ENCODE data around the gene HPCAL4. TPM values are rescaled to one million over a fixed set of nuclear protein-coding genes. Genes with fewer than 3 reads are reported as not detected.

HPCAL4 gene
- polyA plus RNA-seq, 1 donor from 2014 or later = 0.29 TPM

DNA sequence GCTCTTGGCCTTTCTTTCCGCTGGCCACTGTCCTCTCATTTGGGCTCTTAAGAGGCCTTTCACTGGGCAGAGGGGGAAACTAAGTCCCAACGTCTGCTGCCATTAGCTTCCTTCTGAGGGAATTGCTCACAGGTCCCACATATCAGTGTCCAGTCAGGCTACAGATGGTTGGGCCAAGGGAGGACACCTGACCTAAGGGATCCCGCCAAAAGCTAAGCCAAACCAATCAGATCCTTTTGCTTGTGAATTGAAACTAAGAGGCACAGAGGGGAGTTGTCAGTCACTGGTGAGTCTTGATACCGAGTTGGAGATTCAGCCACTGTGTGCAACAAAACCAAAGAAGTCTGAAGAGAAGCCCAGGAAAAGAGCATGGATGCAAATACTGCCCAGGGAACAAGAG, 13.6 kb downstream of the HPCAL4 start:
- H3K9me3 Mint-ChIP-seq = peaks cover 0 to 2% (median 0%) of the 10 kb centered on the region in 3 donors
- H3K27ac Mint-ChIP-seq = no peak overlapping the region
- H3K4me3 Mint-ChIP-seq = no peak overlapping the region
- no peaks in the 10 kb centered on the region for H3K36me3 Mint-ChIP-seq
- H3K27me3 Mint-ChIP-seq = peaks cover 18% of the 10 kb centered on the region
- H3K4me1 Mint-ChIP-seq = peaks cover 0 to 2% (median 0%) of the 10 kb centered on the region in 3 donors

DNA sequence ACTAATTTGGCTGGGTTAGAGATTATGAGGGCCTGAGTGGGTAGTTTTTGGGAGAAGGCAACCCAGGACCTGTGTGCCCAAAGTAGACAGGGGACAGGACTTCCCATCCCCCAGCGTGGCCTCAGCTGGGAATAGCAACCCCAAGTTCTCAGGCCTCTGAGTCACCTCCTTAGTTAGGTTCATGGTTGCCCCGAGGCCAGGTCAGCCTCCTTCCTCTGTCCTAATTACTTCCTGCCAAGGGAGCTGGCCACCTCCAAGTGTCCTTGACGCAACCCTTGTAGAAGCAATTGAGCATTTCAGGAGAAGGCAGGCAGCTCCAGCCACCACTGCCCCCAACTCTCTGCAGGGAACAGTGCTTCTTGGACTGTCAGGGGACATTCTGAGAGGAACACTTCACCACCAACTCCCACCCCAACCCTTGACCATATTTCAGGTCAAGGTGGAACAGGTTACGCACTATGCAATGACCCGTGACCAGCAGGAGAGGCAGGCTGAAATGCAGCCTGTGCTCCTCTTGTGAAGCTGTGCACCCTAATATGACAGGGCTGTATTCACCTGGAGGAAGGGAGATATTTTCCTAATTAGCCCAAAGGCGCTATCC, 14.2 kb downstream of the HPCAL4 start:
- peaks cover 0 to 2% (median 0%) of the 10 kb centered on the region in 3 donors for H3K4me1 Mint-ChIP-seq
- no peak overlapping the region for H3K27ac Mint-ChIP-seq
- peaks cover 0 to 2% (median 0%) of the 10 kb centered on the region in 3 donors for H3K9me3 Mint-ChIP-seq
- H3K27me3 Mint-ChIP-seq = peaks cover 13% of the 10 kb centered on the region
- no peaks in the 10 kb centered on the region for H3K36me3 Mint-ChIP-seq
- no peak overlapping the region for H3K4me3 Mint-ChIP-seq

DNA sequence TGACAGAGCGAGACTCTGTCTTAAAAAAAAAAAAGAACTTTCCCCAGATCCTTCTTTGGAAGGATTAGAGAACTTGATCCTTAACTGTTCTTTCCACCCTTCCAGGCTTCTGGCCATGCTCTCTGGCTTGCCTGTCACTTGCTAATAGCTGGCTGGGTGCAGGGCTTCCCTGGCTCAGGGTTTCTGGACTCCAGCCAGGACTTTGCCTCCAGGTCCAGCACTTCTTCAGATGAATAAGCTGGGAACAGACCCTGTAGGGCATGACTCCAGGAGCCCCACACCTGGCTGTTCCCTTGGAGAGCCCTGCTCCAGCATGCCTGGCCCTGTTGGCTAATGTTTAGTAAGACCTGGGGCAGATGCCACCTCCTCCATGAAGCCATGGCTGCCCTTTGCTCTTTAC, 16.0 kb downstream of the HPCAL4 start:
- H3K27me3 Mint-ChIP-seq = peaks cover 18% of the 10 kb centered on the region
- H3K36me3 Mint-ChIP-seq = no peaks in the 10 kb centered on the region
- H3K27ac Mint-ChIP-seq = no peak overlapping the region
- H3K4me3 Mint-ChIP-seq = no peak overlapping the region
- H3K9me3 Mint-ChIP-seq = no peaks in the 10 kb centered on the region
- H3K4me1 Mint-ChIP-seq = peaks cover 0 to 2% (median 0%) of the 10 kb centered on the region in 3 donors

DNA sequence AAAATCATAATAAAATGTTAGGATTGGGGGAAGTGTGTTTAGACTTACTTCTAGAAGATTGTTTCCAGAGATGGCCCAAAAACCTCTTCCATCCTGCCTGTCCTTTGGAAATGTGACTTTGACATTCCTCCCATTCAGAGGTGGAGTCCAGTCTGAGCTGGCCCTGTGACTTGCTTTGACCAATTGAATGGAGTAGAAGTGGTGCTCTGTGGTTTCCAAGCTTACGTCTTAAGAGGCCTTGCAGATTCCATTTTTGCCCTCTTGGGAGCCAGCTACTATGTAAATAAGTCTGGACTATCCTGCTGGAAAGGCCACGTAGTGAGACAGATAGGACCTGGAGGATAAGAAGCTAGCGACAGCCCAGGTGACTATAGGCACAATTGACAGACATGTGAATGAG, 18.0 kb downstream of the HPCAL4 start:
- H3K4me3 Mint-ChIP-seq = peak overlapping the region in 1 of 4 donors; percentile 56
- no peaks in the 10 kb centered on the region for H3K36me3 Mint-ChIP-seq
- H3K27me3 Mint-ChIP-seq = peaks cover 18% of the 10 kb centered on the region
- no peaks in the 10 kb centered on the region for H3K9me3 Mint-ChIP-seq
- no peak overlapping the region for H3K27ac Mint-ChIP-seq
- peaks cover 0 to 4% (median 0%) of the 10 kb centered on the region in 3 donors for H3K4me1 Mint-ChIP-seq

DNA sequence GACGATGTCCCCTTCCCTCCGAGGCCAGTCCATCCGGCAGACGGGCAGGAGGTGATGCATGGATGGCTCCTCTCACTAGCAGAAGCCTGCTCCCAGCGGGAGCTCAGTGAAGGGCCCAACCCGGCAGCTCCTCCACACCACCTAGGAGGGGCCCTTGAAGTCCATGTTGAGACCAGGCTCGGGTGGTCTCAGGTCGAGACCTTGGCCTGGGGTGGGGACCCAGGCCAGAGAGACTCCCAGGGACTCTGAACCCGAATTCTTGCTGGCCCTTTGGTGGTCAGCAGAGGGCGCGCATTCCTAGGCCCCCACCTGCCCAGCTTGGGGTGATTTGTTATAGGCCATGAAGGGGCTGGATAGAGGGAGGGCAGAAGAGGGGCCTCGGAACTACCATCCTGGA, 18.7 kb downstream of the HPCAL4 start:
- H3K36me3 Mint-ChIP-seq = no peaks in the 10 kb centered on the region
- peak overlapping the region in 2 of 4 donors; percentile 65 to 76 for H3K4me3 Mint-ChIP-seq
- H3K4me1 Mint-ChIP-seq = peaks cover 0 to 4% (median 0%) of the 10 kb centered on the region in 3 donors
- H3K27me3 Mint-ChIP-seq = peaks cover 18% of the 10 kb centered on the region
- H3K27ac Mint-ChIP-seq = no peak overlapping the region
- no peaks in the 10 kb centered on the region for H3K9me3 Mint-ChIP-seq

DNA sequence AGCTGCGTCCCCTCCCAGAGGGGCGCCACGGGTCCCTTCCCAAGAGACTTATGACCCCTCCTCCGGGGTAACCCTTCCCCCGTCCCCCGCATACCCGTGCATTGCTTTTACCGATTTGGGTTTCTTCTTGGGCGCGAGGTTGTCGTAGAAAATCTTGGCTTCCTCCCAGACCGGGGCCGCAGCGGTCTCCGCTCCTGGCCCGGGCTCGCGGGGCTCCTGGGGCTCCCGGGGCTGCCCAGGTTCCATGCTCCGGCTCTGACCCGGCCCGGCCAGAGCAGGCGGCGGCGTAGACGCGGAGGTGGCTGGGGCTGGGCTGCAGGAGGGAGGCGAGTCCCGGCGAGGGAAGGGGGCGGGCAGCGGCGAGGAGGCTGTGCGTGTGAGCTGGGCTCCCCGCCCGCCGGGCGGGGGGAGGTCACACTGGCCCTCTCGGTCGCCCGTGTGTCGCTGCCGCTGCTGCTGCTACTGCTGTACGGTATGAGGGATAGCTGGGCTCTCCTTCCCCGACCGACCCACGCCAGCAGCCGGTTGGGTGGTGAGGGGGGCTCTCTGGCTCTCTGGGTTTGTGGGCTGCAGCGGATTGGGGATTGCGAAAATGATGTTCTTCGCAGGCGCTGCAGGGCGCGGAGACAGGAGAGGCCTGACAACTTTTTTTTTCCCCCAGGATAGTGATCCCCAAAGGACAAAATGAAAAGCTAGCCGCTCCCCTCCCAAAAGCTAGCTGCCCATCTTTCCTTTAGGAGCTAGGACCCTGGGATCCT, 19.3 kb downstream of the HPCAL4 start, which contains the start of gene NT5C1A:
TSS of gene NT5C1A (minus strand) at position 315 of the 758 bp plus-strand sequence. CDS start at position 246, 69 bp downstream.
- Mint-ChIP-seq H3K27me3 (peaks cover 18% of the 10 kb centered on the region), H3K9me3 (no peaks in the 10 kb centered on the region), H3K36me3 (no peaks in the 10 kb centered on the region), H3K4me3 (peak within 1 kb of the TSS in 3 of 4 donors; percentile 63 to 76 (median 65)), H3K4me1 (peaks cover 0 to 4% (median 0%) of the 10 kb centered on the region in 3 donors), H3K27ac (no peak within 1 kb of the TSS)

DNA sequence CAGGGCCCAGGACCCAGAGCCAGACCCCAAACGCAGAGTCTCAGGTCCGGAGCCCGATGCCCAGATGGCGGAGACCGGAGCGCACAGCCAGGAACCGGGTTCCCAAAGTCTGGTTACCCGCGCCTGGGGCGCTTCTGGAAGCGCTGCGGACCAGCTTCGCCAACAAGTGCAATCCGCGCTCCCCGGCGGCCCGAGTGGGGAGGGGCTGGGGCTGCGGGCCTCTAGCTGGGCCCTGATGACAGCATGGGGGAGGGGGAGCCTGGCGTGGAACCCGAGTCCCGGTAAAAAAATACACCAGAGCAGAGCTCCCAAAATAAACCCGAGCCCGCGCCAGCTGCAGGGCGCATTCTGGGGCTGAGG, 19.8 kb downstream of the HPCAL4 start:
- Mint-ChIP-seq H3K36me3 (no peaks in the 10 kb centered on the region), H3K9me3 (no peaks in the 10 kb centered on the region), H3K27me3 (peaks cover 18% of the 10 kb centered on the region), H3K4me3 (peak overlapping the region in 1 of 4 donors; percentile 63), H3K27ac (no peak overlapping the region), H3K4me1 (peaks cover 0 to 4% (median 0%) of the 10 kb centered on the region in 3 donors)

DNA sequence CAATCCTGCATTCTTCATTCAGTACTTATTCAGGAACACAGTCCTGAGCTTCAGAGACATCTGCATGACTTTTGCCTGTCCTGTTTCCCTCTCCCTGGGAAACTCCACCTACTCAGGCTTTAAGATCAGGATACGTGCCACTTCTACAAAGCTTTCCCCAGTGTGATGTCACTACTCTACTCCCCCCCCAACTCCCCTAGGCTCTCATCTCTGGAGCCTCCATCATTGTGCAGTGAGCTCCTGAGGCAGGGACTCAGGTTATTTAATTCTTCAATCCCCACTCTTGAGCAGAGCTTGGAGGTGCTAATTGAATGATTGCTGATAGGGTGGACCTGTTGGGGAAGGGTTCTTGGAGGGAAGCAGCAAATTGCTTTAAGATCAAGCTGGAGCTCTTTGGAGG, 20.5 kb downstream of the HPCAL4 start:
- H3K27me3 Mint-ChIP-seq = peaks cover 18% of the 10 kb centered on the region
- H3K4me1 Mint-ChIP-seq = peaks cover 0 to 4% (median 0%) of the 10 kb centered on the region in 3 donors
- H3K4me3 Mint-ChIP-seq = peak overlapping the region in 2 of 4 donors; percentile 27 to 63
- H3K9me3 Mint-ChIP-seq = no peaks in the 10 kb centered on the region
- no peaks in the 10 kb centered on the region for H3K36me3 Mint-ChIP-seq
- no peak overlapping the region for H3K27ac Mint-ChIP-seq

DNA sequence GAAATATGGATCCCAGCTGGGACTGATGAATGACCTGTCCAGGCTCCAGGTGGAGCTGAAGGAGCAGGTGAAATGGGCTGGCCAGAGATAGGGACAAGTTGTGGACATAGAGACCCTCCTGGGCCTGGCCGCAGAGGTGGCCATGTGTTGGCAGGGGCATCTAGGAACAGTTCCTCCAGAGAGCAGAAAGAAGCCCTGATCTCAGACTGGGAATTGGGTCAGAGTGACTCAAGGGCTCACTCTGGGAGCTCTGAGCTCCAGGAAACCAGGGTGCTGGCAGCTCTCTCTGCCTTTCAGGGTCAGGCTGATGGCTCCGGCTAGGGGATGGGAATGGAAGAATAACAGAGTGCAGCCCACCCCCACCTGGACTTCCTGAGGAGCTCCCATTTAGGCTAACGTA, 22.3 kb downstream of the HPCAL4 start:
- Mint-ChIP-seq H3K36me3 (no peaks in the 10 kb centered on the region), H3K9me3 (no peaks in the 10 kb centered on the region), H3K4me3 (no peak overlapping the region), H3K27me3 (peaks cover 16% of the 10 kb centered on the region), H3K27ac (no peak overlapping the region), H3K4me1 (peaks cover 0 to 2% (median 0%) of the 10 kb centered on the region in 3 donors)

DNA sequence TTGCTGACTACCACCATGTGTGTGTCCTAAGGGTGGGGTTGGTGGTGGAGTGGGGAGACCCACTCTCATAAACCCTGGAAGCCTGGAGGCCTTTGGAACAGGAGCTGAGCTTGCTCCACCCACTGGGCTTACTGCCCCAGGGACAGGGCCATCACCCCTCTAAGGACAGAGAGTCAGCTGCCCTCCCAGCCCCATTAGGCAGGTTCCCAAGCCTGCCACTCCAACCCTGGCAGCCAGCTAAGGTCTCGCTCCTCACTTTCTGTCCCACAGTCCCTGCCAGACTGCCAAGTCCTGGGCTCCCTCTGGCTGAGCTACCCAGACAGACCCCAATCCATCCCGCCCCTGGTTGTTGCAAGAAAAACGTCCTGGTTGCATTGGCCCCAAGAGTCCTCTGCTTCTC, 23.1 kb downstream of the HPCAL4 start:
- H3K36me3 Mint-ChIP-seq = no peaks in the 10 kb centered on the region
- no peaks in the 10 kb centered on the region for H3K9me3 Mint-ChIP-seq
- no peak overlapping the region for H3K4me3 Mint-ChIP-seq
- peaks cover 12% of the 10 kb centered on the region for H3K27me3 Mint-ChIP-seq
- H3K27ac Mint-ChIP-seq = no peak overlapping the region
- peaks cover 0 to 2% (median 0%) of the 10 kb centered on the region in 3 donors for H3K4me1 Mint-ChIP-seq

DNA sequence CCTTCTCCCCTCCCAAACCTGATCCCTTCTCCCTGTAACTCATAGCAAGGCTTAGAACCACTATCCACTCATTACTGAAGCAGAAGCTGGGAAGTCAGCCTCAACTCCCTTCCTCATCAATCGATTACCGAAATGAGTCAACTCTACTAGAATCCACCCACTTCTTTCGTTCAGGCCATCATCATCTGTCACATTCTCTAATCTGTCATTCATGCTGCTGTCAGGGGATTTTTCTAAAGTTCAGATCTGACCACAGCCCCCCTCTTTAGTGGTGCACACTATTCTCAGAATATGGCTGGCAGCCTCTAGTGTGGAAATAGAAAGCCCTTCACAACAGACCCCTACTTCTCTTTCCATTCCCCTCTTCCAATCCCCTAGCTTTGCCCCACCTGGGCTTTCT, 24.5 kb downstream of the HPCAL4 start:
- peaks cover 8% of the 10 kb centered on the region for H3K27me3 Mint-ChIP-seq
- H3K36me3 Mint-ChIP-seq = no peaks in the 10 kb centered on the region
- H3K9me3 Mint-ChIP-seq = no peaks in the 10 kb centered on the region
- peaks cover 0 to 2% (median 0%) of the 10 kb centered on the region in 3 donors for H3K4me1 Mint-ChIP-seq
- H3K4me3 Mint-ChIP-seq = no peak overlapping the region
- no peak overlapping the region for H3K27ac Mint-ChIP-seq

DNA sequence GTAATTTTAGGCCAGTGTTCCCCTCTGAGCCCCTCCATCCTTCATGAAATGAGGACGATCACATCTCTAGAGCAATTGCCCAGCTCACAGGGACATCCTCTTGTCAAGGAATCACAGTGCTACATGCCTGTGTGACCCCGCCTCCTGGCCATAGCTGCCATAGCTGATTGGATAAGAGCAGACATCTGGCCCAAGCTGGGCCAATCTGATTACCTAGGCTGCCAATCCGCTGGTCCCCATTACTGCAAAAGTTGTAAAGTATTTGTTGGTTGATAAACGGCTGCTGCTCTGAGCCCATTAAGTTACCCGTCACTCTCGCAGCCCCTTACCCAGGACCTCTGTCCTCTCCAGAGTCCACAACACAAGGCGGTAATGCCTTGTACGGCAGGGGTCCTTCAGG, 27.7 kb downstream of the HPCAL4 start:
- Mint-ChIP-seq H3K9me3 (no peaks in the 10 kb centered on the region), H3K4me3 (no peak overlapping the region), H3K4me1 (no peaks in the 10 kb centered on the region), H3K27ac (no peak overlapping the region), H3K27me3 (no peaks in the 10 kb centered on the region), H3K36me3 (no peaks in the 10 kb centered on the region)

DNA sequence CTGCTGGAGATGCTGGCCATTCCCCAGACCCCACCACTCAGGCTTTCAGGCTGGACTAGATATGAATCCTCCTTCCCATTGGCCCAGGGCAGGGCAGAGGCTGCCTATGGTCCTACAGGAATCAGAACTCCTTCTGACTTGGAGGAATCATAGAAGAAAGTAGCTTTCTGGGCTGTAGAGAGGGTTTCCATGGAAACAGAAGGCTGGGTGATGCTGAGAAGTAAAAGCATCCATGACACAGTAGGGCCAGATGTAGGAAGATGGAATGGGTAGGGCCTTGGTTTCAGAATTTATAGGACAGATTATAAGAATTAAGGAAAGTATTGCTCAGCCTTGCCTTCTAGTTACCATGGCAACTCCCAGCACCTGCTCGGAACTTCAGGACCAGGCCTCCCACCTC, 28.4 kb downstream of the HPCAL4 start:
- Mint-ChIP-seq H3K36me3 (no peaks in the 10 kb centered on the region), H3K4me1 (peaks cover 0 to 2% (median 0%) of the 10 kb centered on the region in 3 donors), H3K4me3 (peak overlapping the region in 1 of 4 donors; percentile 39), H3K27ac (no peak overlapping the region), H3K9me3 (no peaks in the 10 kb centered on the region), H3K27me3 (no peaks in the 10 kb centered on the region)

DNA sequence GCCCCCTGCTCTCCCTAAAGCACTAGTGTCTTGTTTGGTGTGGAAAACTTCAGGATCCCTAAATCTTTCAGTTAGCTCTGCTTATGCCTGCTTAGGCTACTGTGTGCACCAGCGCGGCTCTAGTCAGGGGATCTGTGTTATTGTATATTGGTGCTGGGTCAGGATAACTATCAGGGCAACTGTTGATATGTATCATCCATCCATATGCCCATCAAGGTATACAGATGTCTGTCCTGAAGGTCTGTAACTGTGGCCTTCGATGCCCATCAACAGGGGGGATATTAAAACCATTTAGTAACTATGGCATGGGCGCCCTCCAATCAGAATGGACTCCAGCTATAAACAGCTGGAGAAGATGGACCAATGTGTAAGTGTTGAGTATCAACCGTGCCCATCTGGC, 31.7 kb downstream of the HPCAL4 start:
- Mint-ChIP-seq H3K27ac (no peak overlapping the region), H3K27me3 (no peaks in the 10 kb centered on the region), H3K4me1 (peaks cover 0 to 4% (median 0%) of the 10 kb centered on the region in 3 donors), H3K36me3 (no peaks in the 10 kb centered on the region), H3K4me3 (no peak overlapping the region), H3K9me3 (no peaks in the 10 kb centered on the region)

DNA sequence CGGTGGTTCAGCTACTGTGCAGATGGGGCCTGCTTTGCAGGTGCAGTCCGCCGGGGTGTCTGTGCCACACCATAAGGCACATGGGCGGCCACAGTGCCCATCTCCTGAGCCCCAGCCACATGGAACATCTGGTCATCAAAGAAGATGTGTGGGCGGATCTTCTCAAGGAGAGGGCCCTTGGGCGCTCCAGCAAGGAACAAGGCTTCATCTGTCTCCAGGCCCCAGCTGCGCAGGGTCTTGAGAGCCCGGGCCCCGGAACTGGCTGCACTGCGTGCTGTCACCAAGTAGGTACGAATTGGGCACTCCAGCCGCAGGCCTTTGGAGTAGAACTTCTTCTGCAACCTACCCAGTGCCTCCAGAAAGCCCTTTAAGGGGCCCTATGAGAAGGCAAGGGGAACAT, 32.1 kb downstream of the HPCAL4 start:
- Mint-ChIP-seq H3K36me3 (no peaks in the 10 kb centered on the region), H3K27ac (no peak overlapping the region), H3K4me3 (no peak overlapping the region), H3K4me1 (peaks cover 0 to 4% (median 0%) of the 10 kb centered on the region in 3 donors), H3K27me3 (peaks cover under 1% of the 10 kb centered on the region), H3K9me3 (no peaks in the 10 kb centered on the region)

Data from IgD-negative memory B cell (primary cell).